Vagina (tissue), 2 donors: ENCODE measurements around the gene TRIM47.

Experiments used
- POLR2A ChIP-seq, 2 donors: fragments of 450-650 bp; IDR thresholded peaks; one replicate each; pipeline ENCODE4 v1.6.1; 2017; ENCODE audit warnings: antibody characterized with exemption in 2 of 2, mild to moderate bottlenecking in 2 of 2, moderate library complexity in 2 of 2
- POLR2AphosphoS5 ChIP-seq, 2 donors: sonication (generic); formaldehyde crosslinking; IDR thresholded peaks; one replicate each; pipeline ENCODE4 v1.9.0; 2017; ENCODE audit warnings: antibody characterized with exemption in 2 of 2, mild to moderate bottlenecking in 2 of 2, low read depth in 1 of 2; ENCODE audit not compliant: insufficient read depth in 1 of 2
- TF ChIP-seq, protein P1 (sequence below), 3 experiments: fragments of 450-650 bp in 2 of 3; fragments of 200-600 bp in 1 of 3; sonication (generic) in 1 of 3; IDR thresholded peaks; one replicate each; pipeline ENCODE4 v1.5.1; 2017 to 2019; ENCODE audit warnings: antibody characterized with exemption in 3 of 3, mild to moderate bottlenecking in 2 of 3, moderate library complexity in 2 of 3

GRCh38 chr17:75877752-75878173 is 618 bp downstream of the TRIM47 start:
- TF ChIP-seq, protein P1, sequence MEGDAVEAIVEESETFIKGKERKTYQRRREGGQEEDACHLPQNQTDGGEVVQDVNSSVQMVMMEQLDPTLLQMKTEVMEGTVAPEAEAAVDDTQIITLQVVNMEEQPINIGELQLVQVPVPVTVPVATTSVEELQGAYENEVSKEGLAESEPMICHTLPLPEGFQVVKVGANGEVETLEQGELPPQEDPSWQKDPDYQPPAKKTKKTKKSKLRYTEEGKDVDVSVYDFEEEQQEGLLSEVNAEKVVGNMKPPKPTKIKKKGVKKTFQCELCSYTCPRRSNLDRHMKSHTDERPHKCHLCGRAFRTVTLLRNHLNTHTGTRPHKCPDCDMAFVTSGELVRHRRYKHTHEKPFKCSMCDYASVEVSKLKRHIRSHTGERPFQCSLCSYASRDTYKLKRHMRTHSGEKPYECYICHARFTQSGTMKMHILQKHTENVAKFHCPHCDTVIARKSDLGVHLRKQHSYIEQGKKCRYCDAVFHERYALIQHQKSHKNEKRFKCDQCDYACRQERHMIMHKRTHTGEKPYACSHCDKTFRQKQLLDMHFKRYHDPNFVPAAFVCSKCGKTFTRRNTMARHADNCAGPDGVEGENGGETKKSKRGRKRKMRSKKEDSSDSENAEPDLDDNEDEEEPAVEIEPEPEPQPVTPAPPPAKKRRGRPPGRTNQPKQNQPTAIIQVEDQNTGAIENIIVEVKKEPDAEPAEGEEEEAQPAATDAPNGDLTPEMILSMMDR (IDR thresholded peaks at IDR 0.05), result no peak
- no peak for TF ChIP-seq POLR2AphosphoS5 (IDR thresholded peaks at IDR 0.05; ENCODE audit: insufficient read depth in 1 of 2, low read depth in 1 of 2)
- no peak for TF ChIP-seq POLR2A (IDR thresholded peaks at IDR 0.05)
